Adrenal gland (tissue), 12 donors: ENCODE measurements around the gene TMEM17. TPM values are rescaled to one million over a fixed set of nuclear protein-coding genes. Genes with fewer than 3 reads are reported as not detected.

Experiments
- DNase-seq, 7 donors: peaks; one replicate each; pipeline ENCODE4 v3.0.0-alpha.2; 2019 to 2020
- H3K27ac ChIP-seq, 5 donors: fragments of 200-600 bp; sonication (generic) in 4 of 5; 1 replicate in 3 of 5; 2 replicates in 2 of 5; pipeline versions ENCODE4 v1.5.1 to v1.8.0; 2016 to 2020; ENCODE audit warnings: mild to moderate bottlenecking in 1 of 5
- H3K27me3 ChIP-seq: fragments of 200-600 bp; 2 replicates; pipeline ENCODE4 v1.8.0; 2021
- H3K36me3 ChIP-seq, 2 donors: fragments of 200-600 bp; replicated peaks in 1 of 2; 1 replicate in 1 of 2; 2 replicates in 1 of 2; pipeline versions ENCODE4 v1.5.1 to v1.8.0; 2018 to 2022
- H3K4me1 ChIP-seq, 2 donors: fragments of 200-600 bp; replicated peaks in 1 of 2; 1 replicate in 1 of 2; 2 replicates in 1 of 2; pipeline versions ENCODE4 v1.5.1 to v1.8.0; 2018 to 2021
- H3K4me3 ChIP-seq, 4 donors: fragments of 200-600 bp; sonication (generic) in 3 of 4; one replicate each; pipeline ENCODE4 v1.5.1; 2016 to 2018
- H3K9me3 ChIP-seq, 3 donors: fragments of 200-600 bp; sonication (generic) in 1 of 3; replicated peaks in 1 of 3; 1 replicate in 2 of 3; 2 replicates in 1 of 3; pipeline versions ENCODE4 v1.5.1 to v1.8.0; 2016 to 2021
- POLR2A ChIP-seq, 2 donors: fragments of 450-650 bp; IDR thresholded peaks; one replicate each; pipeline ENCODE4 v1.6.1; 2017; ENCODE audit warnings: antibody characterized with exemption in 2 of 2, mild to moderate bottlenecking in 2 of 2, moderate library complexity in 1 of 2
- WGBS, 4 donors: extraction: QIAGEN DNeasy Blood & Tissue Kit in 2 of 4; methylation state at CpG; one replicate each; pipeline versions ENCODE4 v1.1.5 to v1.1.7; 2013 to 2017; 5-methylcytosine and 5-hydroxymethylcytosine counted together
- intact Hi-C, 2 donors: fragments of 100-400 bp; cut with DNase I; formaldehyde crosslinking; loops; one replicate each; pipeline versions ENCODE4 v1.14.1 to v1.15.0; 2022 to 2023
- polyA plus RNA-seq, 3 donors: library from polyadenylated mRNA; stranded (reverse); fragments of 200-250 nt in 2 of 3; fragments of 350-450 nt in 1 of 3; fragmentation: Illumina TruSeq in 1 of 3; extraction: RNeasy Lipid Tissue Mini Kit (QIAGEN cat#74804) in 1 of 3; gene quantifications; one replicate each; pipeline ENCODE4 v1.2.3, GENCODE V29; 2013 to 2014
- total RNA-seq, 9 donors: library from RNA; depleted of rRNA in 4 of 9; stranded (reverse); fragments of >200 nt in 4 of 9; fragments of 120-200 nt in 1 of 9; fragmentation: NEBNext Ultra II Directional in 1 of 9; extraction: Animal tissue kit (Norgen Biotek cat#: 25700) in 1 of 9; gene quantifications; one replicate each; pipeline versions ENCODE4 v1.1.0 to v1.2.4, GENCODE V29; 2013 to 2023
- TF ChIP-seq, protein P1 (sequence below), 6 experiments: fragments of 450-650 bp in 4 of 6; fragments of 200-600 bp in 2 of 6; sonication (generic) in 1 of 6; IDR thresholded peaks; 1 replicate in 5 of 6; 2 replicates in 1 of 6; pipeline versions ENCODE4 v1.5.1 to v1.8.0; 2016 to 2021; ENCODE audit warnings: antibody characterized with exemption in 6 of 6, mild to moderate bottlenecking in 2 of 6, moderate library complexity in 1 of 6
- donor health status: healthy with polysubstance abuse.
- donor health status: Bipolar disorder and iron deficiency.
- donor health status: DM: yes; HTN: yes; CAD: no.
- donor health status: DM: no; HTN: no; CAD: no.
- donor health status: DM: no; HTN: no; CAD: no.
- donor health status: DM: yes; HTN: yes; CAD: no.

TMEM17 gene
- total and polyA plus RNA-seq, 12 donors: 0.30 to 7.2 (median 3.5) TPM

- no peaks in the 10 kb centered on the region for H3K27me3 ChIP-seq
- WGBS, 4 donors: 49 to 63% (median 53%) methylated on average over 3 to 4 of the region's 4 CpGs
- H3K4me3 ChIP-seq: no peak overlapping the region
- DNase-seq: peak; percentile 56 to 86 (median 80)
- TF ChIP-seq, protein P1, sequence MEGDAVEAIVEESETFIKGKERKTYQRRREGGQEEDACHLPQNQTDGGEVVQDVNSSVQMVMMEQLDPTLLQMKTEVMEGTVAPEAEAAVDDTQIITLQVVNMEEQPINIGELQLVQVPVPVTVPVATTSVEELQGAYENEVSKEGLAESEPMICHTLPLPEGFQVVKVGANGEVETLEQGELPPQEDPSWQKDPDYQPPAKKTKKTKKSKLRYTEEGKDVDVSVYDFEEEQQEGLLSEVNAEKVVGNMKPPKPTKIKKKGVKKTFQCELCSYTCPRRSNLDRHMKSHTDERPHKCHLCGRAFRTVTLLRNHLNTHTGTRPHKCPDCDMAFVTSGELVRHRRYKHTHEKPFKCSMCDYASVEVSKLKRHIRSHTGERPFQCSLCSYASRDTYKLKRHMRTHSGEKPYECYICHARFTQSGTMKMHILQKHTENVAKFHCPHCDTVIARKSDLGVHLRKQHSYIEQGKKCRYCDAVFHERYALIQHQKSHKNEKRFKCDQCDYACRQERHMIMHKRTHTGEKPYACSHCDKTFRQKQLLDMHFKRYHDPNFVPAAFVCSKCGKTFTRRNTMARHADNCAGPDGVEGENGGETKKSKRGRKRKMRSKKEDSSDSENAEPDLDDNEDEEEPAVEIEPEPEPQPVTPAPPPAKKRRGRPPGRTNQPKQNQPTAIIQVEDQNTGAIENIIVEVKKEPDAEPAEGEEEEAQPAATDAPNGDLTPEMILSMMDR (IDR thresholded peaks at IDR 0.05): no peak
- TF ChIP-seq POLR2A (IDR thresholded peaks at IDR 0.05): no peak
- H3K36me3 ChIP-seq: no peaks in the 10 kb centered on the region
- H3K4me1 ChIP-seq: peaks cover 0 to 7% of the 10 kb centered on the region in 2 donors
- intact Hi-C loops: no loop called here
- no peaks in the 10 kb centered on the region for H3K9me3 ChIP-seq
- H3K27ac ChIP-seq: peak overlapping the region in 1 of 5 donors; percentile 15
Measured at GRCh38 chr2:62461707-62462106, 44.3 kb downstream of the TMEM17 start.

DNA sequence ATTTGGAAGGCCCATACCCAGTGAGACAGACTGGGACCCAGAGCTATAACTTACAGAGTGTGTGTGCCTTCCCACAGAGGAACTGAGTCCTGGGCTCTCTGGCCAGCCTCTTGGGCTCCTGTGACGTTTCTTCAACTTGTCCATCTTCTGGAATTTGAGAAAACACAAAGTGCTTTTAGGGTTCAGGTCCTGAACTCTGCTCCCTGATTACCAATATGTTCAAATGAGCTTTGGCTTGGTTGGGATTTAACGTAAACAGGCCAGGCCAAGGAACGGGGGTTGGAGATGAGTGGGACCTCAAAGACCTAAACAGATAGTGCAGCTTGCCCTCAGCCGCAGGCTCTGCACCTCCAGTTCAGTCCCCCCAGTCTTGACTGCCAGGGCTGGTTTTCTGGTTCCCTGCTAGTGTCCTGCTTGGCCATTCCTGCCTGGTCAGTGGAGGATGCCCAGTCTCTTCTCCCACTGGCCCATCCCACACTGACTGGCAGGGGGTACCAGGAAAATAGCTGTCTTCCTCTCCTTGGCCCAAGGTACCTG is 44.9 kb downstream of the TMEM17 start:
- Histone ChIP-seq H3K4me1 (peaks cover 0 to 9% of the 10 kb centered on the region in 2 donors), H3K27me3 (no peaks in the 10 kb centered on the region), H3K9me3 (no peaks in the 10 kb centered on the region), H3K4me3 (no peak overlapping the region), H3K36me3 (no peaks in the 10 kb centered on the region), H3K27ac (no peak overlapping the region)
- TF ChIP-seq POLR2A (IDR thresholded peaks at IDR 0.05): no peak
- TF ChIP-seq, protein P1 (IDR thresholded peaks at IDR 0.05): no peak
- no peak for DNase-seq
- WGBS, 4 donors: 93 to 100% (median 95%) methylated on average over 1 to 4 of the region's 4 CpGs
- intact Hi-C loops: no loop called here

DNA sequence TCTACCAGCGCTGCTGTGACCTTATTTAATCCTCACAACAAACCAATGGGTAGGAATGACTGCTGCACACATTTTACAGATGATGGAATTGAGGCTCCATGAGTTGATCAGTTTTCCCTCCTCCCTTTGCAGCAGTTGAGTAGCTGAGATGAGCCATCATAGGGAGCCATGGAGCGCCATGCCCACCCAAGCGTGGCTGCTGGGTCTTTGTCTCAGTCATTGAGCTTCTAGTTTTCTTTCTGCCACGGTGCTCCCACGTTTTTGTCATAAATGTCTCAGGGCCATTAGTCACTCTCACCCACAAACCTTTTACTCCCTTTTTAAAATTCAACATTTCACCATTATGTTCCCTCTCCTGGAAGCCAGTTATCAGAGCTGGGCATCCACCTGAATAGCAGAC is 45.8 kb downstream of the TMEM17 start:
- DNase-seq: no peak
- intact Hi-C loops: no loop called here
- Histone ChIP-seq H3K9me3 (no peaks in the 10 kb centered on the region), H3K27ac (no peak overlapping the region), H3K4me3 (no peak overlapping the region), H3K27me3 (no peaks in the 10 kb centered on the region), H3K36me3 (no peaks in the 10 kb centered on the region), H3K4me1 (peaks cover 0 to 9% of the 10 kb centered on the region in 2 donors)
- TF ChIP-seq, protein P1 (IDR thresholded peaks at IDR 0.05): no peak
- no peak for TF ChIP-seq POLR2A (IDR thresholded peaks at IDR 0.05)
- 75 to 86% (median 84%) methylated on average over 5 of the region's 5 CpGs for WGBS, 4 donors

DNA sequence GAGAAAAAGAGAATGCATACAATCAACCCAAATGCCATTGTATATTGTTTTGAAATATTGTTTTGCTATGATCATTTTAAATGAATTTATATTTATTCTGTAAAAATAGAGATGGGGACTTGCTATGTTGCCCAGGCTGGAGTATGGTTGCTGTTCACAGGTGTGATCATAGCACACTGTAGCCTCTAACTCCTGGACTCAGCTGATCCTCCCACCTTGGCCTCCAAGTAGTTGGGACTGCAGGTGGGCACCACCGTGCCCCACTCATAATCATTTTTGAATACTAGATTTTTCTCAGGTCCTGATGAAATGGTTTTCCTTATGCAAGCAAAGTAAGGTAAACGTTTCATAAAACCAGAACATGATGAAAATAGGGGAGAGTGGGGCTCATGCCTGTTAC is 46.3 kb downstream of the TMEM17 start:
- Histone ChIP-seq H3K4me1 (peaks cover 0 to 9% of the 10 kb centered on the region in 2 donors), H3K9me3 (no peaks in the 10 kb centered on the region), H3K27me3 (no peaks in the 10 kb centered on the region), H3K27ac (no peak overlapping the region), H3K4me3 (no peak overlapping the region), H3K36me3 (no peaks in the 10 kb centered on the region)
- intact Hi-C loops: loop anchor here in 1 of 2 donors (5.0 kb wide), 1 partner anchor 313 kb away; no protein-coding TSS in a partner anchor
- no peak for TF ChIP-seq POLR2A (IDR thresholded peaks at IDR 0.05)
- no peak for DNase-seq
- WGBS, 4 donors: 85 to 97% (median 91%) methylated on average over 2 of the region's 2 CpGs

DNA sequence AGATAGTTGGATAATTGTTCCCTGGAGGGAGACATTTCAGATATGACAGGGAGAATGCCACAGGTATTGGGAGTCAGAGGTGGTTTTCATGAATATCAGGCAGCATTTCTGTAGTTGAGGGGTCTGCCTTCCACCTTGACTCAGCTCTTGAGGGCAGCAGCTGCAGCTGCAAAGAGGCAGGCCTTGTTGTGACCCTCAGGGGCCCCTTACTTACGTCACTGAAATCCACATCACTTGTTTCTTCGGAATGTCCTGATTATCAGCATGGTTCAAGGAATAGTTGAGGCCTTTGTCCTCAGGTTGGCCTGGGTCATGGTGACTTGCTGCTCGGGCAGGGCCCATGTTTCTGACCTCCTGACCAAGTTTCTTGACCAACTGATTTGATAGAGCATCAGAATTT is 46.9 kb downstream of the TMEM17 start:
- WGBS, 4 donors: 86 to 98% (median 91%) methylated on average over 3 of the region's 3 CpGs
- Histone ChIP-seq H3K4me3 (no peak overlapping the region), H3K4me1 (peaks cover 0 to 9% of the 10 kb centered on the region in 2 donors), H3K27me3 (no peaks in the 10 kb centered on the region), H3K9me3 (no peaks in the 10 kb centered on the region), H3K36me3 (no peaks in the 10 kb centered on the region), H3K27ac (no peak overlapping the region)
- no peak for TF ChIP-seq POLR2A (IDR thresholded peaks at IDR 0.05)
- TF ChIP-seq, protein P1 (IDR thresholded peaks at IDR 0.05): no peak
- no peak for DNase-seq
- intact Hi-C loops: loop anchor here in 1 of 2 donors (5.0 kb wide), 1 partner anchor 313 kb away; no protein-coding TSS in a partner anchor
